ENCODE data around the gene EXT2.

DNA sequence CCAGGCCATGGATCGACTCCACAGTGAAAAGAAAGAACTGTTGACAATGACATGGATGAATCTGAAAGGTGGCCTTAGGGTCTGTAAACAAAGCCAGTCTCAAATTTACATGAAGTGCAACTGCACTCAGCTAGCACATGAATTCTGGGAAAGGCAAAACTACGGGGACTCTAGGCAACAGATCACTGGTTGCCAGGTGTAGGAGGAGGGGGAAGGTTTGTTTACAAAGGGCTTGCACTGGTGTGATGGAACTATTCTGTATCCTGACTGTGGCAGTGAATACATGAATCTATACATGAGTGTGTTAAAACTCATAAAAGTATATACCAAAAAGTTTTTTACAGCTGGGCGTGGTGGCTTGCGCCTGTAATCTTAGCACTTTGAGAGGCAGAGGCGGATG, 187.1 kb downstream of the EXT2 start:
- TF ChIP-seq EZH2 (IDR thresholded peaks at IDR 0.05; ENCODE audit: insufficient read depth, poor library complexity, severe bottlenecking) (no peak), EZH2phosphoT487 (IDR thresholded peaks at IDR 0.05; ENCODE audit: insufficient read depth, low read depth) (no peak)
